Breast epithelium (tissue), 3 donors: Measurements from ENCODE around the gene CACNA2D3.

Experiments
- CTCF ChIP-seq, 3 donors: fragments of 450-650 bp; IDR thresholded peaks; one replicate each; pipeline ENCODE4 v1.5.1; 2016 to 2017; ENCODE audit warnings: antibody characterized with exemption in 3 of 3, mild to moderate bottlenecking in 3 of 3, moderate library complexity in 3 of 3
- POLR2A ChIP-seq: fragments of 450-650 bp; IDR thresholded peaks from one replicate; pipeline ENCODE4 v1.6.1; 2016; ENCODE audit warnings: antibody characterized with exemption, mild to moderate bottlenecking, moderate library complexity
- POLR2AphosphoS5 ChIP-seq, 3 donors: sonication (generic); formaldehyde crosslinking; IDR thresholded peaks; one replicate each; pipeline ENCODE4 v1.6.1; 2017; ENCODE audit warnings: antibody characterized with exemption in 3 of 3

GRCh38 chr3:54138937-54139547, 16.7 kb downstream of the CACNA2D3 start:
- TF ChIP-seq POLR2A (no peak), CTCF (IDR thresholded peaks at IDR 0.05) (no peak), POLR2AphosphoS5 (IDR thresholded peaks at IDR 0.05) (no peak)
